SKM-1 (cell line): ENCODE results near the gene PBX1.
"Not testable (repeated sequence)": the region's sequence is repeated elsewhere in the genome, so short reads cannot be mapped to it uniquely, and the experiment has no call there.

Experiments used
- DNase-seq: peaks from one replicate; lab custom pipeline; 2025; ENCODE audit not compliant: unreplicated experiment; lab: John Stamatoyannopoulos, UW

The PBX1 gene

DNA sequence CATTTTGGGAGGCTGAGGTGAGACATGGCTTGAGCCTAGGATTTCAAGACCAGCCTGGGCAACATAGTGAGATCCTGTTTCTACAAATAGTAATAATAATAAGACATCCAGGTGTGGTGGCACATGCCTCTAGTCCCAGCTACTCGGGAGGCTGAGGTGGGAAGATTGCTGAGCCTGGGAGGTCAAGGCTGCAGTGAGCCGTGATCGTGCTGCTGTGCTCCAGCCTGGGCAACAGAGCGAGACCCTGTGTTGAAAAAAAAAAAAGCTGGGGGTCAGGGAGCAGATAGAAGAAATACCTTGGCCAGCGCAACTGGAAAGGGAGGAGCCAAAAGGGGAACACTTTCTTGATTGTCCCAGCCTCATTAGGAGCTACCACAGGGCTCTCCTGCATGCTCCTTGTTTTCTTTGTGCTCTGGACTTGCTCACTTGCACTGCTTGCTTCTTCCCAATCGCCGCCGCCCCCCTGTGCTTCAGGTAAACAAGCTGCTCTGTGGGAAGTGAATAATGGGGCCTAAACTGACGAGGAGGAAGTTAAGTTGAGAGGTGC, 31.1 kb downstream of the PBX1 start:
- no peak for DNase-seq

DNA sequence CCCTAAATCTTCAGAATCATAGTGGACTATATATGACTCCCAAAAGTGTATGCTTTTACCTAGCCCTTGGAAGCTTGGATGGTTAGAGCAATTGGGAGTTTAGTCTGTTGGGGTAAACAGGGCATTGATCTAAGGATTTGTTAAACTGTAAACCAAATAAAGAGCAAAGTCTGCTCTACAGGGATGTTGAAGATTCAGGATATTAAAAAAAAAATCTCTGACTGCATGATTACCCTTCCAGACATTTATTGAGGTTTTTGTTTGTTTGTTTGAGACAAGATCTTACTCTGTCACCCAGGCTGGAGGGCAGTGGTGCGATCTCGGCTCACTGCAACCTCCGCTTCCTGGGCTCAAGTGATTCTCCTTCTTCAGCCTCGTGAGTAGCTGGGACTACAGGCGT, 31.6 kb downstream of the PBX1 start:
- no peak for DNase-seq

DNA sequence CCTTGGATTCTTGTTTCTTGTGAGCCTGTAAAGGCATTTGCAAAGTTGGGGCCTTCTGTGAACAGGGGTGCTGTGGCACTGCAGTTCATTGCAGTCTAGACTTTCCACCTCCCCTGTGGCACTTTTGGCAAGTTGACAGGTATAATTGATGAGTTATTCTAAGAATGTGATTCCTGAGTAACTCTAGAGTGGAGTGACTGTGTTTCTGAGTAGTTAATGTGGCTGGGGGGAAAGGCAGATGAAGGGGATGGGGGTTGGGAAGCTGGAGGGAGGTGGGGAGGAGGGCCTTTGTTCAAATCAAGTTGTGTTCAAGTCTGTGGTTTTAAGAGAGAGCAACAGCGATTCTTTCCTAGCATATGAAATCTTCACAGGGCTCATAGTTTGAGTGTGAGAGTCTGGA, 32.9 kb downstream of the PBX1 start:
- no peak for DNase-seq

- no peak for DNase-seq
Observed at GRCh38 chr1:164592634-164593033, 33.6 kb downstream of the PBX1 start.

- DNase-seq = no peak
Observed at GRCh38 chr1:164595212-164595611, 36.2 kb downstream of the PBX1 start.

DNA sequence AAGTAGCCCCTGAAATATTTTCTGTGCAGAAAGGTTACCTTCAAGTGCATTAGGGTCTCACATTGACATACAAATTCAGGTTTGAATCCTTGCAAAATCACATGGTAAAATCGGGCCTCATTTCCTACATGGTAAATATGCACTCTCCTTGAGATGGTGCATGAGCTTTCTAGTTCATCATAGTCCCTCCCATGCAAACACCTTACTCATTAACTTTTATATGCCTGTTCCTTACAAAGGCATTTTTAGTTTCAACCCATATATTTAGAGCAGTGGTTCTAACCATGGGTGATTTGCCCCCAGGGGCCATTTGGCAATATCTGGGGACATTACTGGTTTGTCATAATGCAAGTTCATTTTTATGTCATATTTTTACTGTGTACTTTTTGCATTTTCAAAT, 37.2 kb downstream of the PBX1 start:
- no peak for DNase-seq

GRCh38 chr1:164598719-164599118, 39.7 kb downstream of the PBX1 start:
- no peak for DNase-seq

DNA sequence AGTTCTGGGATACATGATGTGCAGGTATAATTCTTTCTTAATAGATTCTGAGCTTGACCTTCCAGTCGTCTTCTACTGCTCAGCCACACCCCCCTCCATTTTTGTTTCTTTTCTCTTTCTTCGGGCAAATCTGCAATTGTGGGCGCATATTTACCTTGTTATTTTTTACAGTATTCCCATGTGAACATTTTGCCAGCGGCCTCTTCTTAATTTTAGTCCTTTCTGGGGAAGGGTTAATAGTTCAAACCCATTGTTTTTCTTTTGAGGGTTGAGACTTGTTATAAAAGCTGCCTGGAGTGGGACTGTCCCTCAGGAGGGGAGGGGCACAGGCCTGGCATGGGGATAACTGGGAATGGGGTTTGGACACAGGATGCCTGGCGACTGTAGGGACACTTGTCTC, 40.3 kb downstream of the PBX1 start:
- DNase-seq = no peak

GRCh38 chr1:164601399-164602100, 42.6 kb downstream of the PBX1 start:
- DNase-seq = no peak

- DNase-seq = no peak
Observed at GRCh38 chr1:164602101-164602422, 43.1 kb downstream of the PBX1 start.

GRCh38 chr1:164602480-164603093, 43.6 kb downstream of the PBX1 start:
- DNase-seq = no peak

- DNase-seq = not testable (repeated sequence)
Observed at GRCh38 chr1:164603805-164604204, 44.8 kb downstream of the PBX1 start.

DNA sequence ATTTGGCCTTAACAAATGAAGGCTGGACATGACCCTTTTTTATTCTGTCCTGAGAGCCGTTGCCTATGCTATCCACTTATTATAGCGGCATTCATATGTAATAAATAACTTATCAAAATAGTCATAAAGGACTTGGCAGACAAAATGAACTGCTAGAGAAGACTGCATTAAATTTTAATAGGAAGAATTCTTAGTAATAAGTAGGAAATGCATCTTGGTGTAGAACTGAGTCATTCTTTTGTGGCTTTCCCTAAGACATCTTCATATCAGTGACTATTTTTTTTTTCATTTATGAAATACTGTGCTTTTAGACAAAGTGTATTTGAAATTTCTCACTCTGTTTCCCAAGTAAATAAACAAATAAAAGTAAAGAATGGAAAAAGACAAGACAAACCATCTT, 45.6 kb downstream of the PBX1 start:
- no peak for DNase-seq

DNA sequence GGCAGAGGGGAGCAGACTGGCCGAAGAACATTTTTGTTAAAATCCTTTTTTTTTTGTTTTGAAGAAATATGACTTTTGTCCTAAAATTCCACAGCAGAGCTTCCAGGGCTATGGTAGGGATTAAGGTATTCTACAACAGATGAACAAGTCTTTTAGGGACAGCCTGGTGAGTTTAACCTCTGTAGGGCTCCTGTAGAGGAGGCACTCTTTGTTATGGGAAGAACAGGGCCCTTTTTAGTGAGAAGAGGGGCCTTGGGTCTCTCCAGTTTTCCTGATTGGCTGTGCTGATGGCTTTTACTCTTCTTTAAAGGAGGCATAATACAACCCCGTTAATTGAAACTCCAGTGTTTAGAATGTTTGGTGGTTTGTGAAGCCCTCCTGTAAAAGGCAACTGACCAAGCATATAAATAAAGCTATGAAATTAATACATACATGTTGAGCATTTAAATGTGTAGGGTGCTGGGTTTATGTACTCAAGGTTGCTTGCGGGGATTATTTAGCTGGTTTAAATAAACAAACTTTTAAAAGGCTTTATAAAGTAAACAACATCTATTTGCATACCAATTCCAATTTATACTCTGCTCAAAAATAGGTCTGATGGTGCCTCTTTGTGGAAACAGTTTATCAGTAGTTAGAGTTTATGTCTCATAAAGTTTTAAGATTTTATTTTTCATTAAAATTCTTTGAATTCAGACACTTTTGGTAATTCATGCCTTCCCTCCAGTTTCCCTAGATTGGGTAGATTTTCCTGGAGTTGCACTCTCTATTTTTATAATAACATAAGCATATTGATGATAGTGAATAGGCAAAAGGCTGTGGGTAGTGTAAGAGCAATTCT, 46.5 kb downstream of the PBX1 start:
- DNase-seq = no peak

DNA sequence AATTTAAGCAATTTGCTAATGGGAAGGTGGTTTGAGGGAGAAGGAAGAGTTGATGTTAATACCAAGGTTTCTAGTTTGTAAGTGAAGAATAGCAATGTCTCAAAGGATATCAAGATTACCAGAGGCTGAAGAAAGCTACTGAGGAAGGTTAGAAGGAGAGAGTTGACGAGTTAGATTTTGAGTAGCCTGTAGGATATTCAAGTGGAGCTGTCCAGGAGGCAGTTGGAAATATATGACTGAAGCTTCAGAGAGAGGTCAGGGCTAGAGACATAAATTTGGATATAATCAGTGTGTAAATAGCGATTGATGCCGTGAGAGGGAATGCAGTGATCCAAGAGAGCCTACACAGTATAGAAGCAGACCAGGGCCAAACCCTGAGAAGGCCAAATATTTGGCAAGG, 48.4 kb downstream of the PBX1 start:
- DNase-seq = no peak

DNA sequence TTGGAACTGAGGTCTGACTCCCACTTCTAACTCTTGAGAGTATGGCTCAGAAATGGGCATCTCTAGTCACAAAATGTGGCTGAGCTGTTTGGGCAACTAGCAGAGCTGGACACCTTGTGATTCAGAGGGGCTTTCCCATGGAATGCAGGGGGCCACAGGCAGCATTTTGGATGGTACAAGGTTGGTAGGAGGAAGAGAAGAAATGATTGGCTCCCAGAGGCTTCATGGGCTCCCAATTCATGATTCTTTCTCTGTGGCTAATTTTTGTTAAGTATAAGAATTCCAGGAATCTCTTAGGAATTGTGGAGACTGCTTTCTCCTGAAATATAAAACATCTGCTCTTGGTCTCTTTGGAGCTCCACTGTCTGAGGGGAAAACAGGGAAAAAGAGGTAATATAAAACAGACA, 49.7 kb downstream of the PBX1 start:
- no peak for DNase-seq

GRCh38 chr1:164609089-164609488, 50.1 kb downstream of the PBX1 start:
- no peak for DNase-seq

GRCh38 chr1:164610538-164611222, 51.7 kb downstream of the PBX1 start:
- DNase-seq = no peak

GRCh38 chr1:164611754-164612642, 53.0 kb downstream of the PBX1 start:
- DNase-seq = no peak

DNA sequence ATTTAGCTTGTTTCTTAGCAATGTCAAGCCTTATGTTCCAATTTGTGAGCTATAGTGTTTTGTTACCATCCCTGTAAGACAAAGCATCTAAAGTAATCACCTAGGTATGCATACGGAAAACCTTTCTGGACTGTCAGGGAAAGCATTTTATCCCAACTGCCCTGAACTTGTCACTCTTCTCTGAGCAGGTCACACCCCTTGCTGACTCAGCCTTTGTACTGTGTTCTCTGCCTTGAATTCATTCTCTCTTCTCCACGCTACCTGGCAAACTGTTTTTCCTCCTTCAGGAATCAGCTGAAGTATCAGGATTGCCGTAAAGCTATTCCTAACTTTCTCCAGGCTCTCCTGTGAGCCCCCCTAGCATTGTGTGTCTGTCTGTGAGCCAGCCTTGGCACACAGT, 54.2 kb downstream of the PBX1 start:
- DNase-seq = no peak
